Cardiac septum (tissue), 1 donor: ENCODE measurements around the gene HSPG2. TPM values are rescaled to one million over a fixed set of nuclear protein-coding genes. Genes with fewer than 3 reads are reported as not detected.
A peak's percentile ranks its signal among the peaks of the same experiment; 100 is the strongest.

Source experiments
- DNase-seq: peaks from one replicate; pipeline ENCODE4 v3.0.0-alpha.2; 2020; ENCODE audit warnings: low spot score
- intact Hi-C: fragments of 100-400 bp; cut with DNase I; formaldehyde crosslinking; loops from one replicate; pipeline ENCODE4 v1.14.0; 2022
- total RNA-seq: library from RNA; stranded (reverse); fragmentation: NEBNext Ultra II Directional; extraction: Animal tissue kit (Norgen Biotek cat#: 25700); gene quantifications from one replicate; pipeline ENCODE4 v1.2.1, GENCODE V29; 2021
- donor health status: DM: no; HTN: no; CAD: no.

HSPG2 gene
- total RNA-seq, 1 donor from 2014 or later = 506 TPM

DNA sequence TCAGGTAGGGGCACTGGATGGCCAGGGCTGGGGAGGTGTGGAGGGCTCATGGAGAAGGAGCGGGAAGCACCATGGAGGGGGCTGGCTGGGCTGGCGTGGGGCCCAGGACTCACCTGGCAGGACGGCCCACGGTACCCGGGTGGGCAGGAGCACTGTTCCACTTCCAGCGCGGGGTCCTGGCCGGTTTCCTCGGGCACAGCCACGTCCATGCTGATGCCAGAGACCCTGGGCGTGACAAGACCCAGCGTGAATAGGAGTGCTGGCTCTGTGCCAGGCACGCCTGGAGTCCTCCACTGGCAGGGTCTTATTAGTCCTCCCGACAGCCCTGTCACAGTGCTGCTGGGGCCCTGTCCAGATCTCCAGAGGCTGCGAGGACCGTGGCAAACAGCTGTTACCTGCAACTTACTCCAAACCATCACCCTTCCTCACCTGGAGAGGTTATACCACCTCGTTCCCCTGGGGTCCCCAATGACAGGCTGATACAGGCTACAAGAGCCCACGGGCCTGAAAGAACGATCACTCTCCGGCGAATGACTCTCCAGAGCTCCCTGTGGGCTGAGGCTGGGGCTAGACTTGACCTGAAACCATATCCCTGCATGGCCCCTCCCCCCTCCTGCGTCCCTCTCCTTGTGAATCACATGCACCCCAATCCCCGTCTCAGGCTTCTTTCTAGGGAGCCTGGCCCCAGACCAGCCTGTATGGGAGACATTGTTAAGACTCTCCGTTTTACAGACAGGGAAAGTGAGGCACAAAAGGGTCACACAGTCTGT lies 62.1 kb downstream of the HSPG2 start:
- no peak for DNase-seq
- intact Hi-C loops = loop anchor here (5.0 kb wide), 1 partner anchor 53 kb away; no protein-coding TSS in a partner anchor

DNA sequence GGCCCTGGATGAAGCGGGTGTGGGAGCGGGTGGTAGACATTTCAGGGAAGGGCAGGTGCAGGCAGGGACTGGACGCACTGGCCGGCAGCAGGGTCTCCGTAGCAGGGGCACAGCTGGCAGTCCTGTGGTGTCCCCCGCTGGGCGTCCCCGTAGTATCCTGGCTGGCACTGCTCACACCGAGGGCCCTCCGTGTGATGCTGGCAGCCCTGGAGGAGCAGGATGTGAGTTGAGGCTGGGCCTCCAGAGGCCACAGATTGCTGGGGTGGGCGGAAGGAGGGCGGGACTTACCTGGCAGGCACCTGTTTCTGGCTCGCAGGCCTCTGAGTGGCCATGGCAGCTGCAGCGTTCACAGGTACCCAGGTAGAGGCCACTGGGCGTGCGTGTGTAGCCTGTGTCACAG lies 62.8 kb downstream of the HSPG2 start:
- no peak for DNase-seq
- intact Hi-C loops = loop anchor here (5.0 kb wide), 1 partner anchor 52 kb away; no protein-coding TSS in a partner anchor

DNA sequence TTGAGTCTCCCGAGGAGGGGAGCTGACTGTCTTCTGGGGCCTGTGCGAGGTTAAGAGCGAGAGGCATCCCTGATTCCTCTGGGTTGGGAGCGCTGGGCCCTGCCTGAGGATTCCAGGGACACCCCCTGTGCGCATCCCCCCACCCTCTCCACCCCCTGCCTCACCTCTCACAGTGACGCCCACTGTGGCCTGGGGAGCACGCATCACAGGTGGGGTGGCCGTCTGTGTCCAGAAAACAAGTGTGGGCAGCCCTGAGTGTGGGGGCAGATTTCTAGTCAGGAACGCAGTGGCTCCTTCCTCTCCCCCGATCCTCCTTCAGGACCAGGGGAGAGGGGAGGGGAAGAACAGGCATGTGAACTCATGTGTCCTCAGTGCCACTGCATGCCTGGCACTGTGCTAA lies 63.3 kb downstream of the HSPG2 start:
- intact Hi-C loops = loop anchor here (5.0 kb wide), 1 partner anchor 51 kb away; no protein-coding TSS in a partner anchor
- DNase-seq = no peak

DNA sequence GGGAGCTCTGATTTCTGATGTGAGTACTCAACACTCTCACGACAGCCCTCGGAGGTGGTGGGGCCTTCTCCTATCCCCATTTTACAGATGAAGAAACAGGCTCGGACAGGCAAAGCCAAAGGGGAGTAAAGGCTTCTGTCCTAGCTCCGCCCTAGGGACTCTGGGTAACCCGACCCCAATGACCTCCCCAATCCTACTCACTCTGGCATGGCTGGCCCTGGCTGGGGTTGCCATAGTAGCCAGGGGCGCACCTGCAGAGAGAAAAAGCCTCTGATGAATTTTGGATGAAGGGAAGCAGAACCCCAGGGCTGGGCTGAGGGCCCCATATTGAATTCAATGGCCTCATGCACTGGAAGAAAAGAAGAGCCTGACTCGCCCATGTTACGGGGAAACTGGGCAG lies 63.9 kb downstream of the HSPG2 start:
- intact Hi-C loops = loop anchor here (5.0 kb wide), 1 partner anchor 51 kb away; no protein-coding TSS in a partner anchor
- DNase-seq = no peak

DNA sequence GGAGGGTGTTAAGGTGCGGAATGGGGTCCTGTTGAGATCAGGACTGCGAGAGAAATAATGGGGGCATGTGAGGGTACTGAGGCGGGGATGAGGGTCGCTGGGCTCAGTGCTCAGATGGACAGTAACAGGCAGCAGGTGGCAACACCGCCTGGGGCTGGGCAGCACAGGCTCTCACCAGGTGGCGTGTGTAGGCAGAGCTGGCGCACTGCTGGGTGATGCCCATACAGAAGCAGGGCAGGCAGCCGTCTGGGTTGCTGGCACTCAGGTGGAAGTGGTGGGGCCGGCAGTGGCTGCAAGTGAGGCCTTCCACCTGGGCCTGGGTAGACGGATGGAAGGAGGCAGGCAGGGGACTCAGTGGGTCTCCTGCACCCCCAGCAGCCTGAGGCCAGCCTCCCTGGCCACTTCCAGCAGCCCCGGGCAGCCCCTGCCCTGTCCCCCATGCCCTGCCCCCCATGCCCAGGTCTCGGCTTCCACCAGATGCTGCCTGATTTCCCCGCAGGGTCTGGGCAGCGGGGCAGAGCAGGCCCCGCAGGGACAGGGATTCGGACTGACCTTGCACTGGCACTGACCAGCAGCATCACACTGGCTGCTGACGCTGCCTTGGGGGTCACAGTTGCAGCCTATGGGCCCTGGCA lies 64.5 kb downstream of the HSPG2 start:
- intact Hi-C loops = loop anchor here (5.0 kb wide), 1 partner anchor 50 kb away; no protein-coding TSS in a partner anchor
- DNase-seq = no peak

DNA sequence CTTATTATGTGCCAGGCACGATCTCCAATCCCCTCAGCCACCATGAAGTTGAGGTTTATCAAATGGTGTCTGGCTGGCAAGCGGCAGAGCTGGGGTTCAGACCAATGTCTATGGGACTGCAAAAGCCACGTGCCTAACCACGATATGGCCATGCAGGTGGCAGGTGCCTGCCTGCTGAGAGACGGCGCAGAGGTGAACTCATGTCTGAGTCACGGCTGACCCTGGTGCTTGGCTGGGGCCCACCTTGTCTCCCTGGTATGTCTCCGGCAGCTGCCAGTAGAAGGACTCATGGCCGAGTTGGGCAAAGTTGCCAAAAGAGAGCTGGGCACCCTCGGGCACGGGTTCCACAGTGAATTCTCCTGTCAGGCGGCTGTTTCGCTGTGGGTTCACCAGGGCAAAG lies 65.2 kb downstream of the HSPG2 start:
- DNase-seq = no peak
- intact Hi-C loops = loop anchor here (5.0 kb wide), 1 partner anchor 50 kb away; no protein-coding TSS in a partner anchor

DNA sequence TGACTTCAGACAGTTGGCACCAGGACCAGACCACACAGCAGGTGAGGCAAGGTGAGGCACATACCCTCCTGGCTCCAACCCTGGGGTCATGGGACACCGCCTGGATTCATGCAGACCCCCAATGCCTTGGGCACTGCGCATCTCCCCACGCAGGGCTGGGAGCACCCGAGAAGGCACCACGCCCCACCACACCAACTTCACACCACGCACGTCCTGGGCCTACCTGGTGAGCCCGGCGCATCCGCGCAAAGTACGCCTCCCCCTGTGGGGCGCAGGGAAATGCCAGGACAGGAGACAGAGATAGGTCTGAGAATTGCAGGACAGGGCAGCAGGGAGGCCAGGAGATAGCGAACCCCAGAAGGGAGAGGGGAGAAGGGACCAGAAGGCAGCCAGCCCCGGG lies 66.5 kb downstream of the HSPG2 start:
- no peak for DNase-seq
- intact Hi-C loops = loop anchor here (5.0 kb wide), 1 partner anchor 48 kb away; no protein-coding TSS in a partner anchor

DNA sequence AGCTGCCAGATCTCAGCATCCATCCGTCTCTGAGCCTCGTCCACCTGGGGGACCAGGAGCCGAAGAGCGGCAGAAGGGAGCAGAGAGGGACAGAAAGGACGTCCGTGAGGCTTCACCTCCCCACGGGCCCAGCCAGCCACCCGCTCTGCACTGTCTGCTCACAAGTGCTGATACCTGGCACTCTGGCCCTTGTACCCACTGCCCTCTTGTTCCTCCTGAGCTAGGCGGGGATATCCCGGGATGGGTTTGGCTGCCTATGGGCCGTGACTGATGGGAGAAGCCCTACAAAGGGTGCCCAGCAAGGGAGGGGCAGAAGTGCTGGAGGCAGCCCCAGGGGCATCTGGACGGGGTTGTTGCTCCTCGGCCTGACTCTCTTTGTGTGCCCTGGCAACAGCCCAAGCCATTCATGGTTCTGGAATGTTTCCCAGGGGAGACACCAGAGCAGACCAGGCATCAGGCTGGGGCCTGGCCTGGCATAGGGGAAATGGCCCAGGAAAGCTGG lies 67.4 kb downstream of the HSPG2 start:
- intact Hi-C loops = loop anchor here (5.0 kb wide), 2 partner anchors 47 to 93 kb away; no protein-coding TSS in a partner anchor

DNA sequence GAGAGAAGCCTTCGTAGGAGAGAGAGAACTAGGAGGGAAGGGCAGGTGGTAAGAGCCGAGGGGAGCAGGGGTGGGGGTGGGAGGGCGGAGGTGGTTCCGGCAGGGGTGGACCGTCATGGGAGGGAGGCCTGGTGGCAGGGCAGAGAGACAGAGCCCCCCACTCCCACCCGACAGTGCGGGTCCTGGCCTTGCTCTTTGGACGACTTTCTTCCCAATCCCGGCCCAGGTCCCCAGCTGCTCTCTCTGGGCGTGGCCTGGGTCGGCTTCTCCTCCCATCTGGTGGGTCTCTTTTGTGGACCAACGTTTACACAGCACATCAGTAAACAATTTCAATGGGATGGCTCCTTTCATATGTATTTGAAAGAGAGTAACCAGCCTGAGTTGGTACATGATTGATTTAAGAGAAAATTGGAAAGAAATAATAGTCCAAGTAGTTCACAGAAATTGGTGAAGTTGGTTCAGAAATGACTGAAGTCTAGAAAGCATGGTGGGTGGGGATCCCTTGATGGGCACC lies 68.1 kb downstream of the HSPG2 start:
- intact Hi-C loops = loop anchor here (5.0 kb wide), 1 partner anchor 93 kb away; no protein-coding TSS in a partner anchor
- DNase-seq = no peak

More for the DNA sequence above, 67.4 kb downstream of the HSPG2 start:
- peak; percentile 88 for DNase-seq

DNA sequence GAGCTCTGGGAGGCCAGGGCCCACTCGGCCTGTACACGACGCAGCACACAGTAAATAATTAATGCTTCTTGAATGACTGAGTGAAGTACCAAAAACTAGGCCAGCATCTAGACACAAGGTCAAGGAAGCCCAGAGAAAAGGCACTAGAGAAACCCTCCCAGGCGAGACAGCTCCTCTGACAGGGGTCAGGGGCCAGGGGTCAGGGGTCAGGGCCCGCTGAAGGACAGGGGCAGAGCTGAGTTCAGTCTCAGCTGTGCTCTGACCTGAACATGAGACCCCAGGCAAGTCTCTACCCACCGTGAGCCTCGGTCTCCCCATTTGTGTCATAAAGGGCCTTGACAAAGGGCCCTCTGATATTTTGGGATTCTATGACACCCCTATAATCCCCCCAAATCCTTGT lies 68.6 kb downstream of the HSPG2 start:
- intact Hi-C loops = loop anchor here (5.0 kb wide), 1 partner anchor 94 kb away; no protein-coding TSS in a partner anchor
- DNase-seq = no peak

DNA sequence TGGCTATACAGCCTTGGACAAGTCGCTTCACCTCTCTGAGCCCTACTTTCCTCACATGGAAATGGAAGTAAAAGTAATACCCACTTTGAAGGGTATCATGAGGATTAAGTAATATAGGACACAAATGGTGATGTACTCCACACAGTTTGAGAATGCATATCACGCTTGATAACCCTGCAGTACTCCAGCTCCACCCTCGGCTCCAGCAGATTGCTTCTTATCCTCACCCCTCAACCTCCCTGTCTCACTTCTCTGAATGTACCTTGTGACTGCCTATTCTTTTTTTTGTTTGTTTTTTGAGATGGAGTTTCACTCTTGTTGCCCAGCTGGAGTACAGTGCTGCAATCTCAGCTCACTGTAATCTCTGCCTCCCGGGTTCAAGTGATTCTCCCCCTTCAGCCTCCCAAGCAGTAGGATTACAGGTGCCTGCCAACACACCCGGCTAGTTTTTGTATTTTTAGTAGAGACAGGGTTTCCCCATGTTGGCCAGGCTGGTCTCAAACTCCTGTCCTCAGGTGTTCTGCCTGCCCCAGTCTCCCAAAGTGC lies 69.6 kb downstream of the HSPG2 start:
- DNase-seq = no peak
- intact Hi-C loops = loop anchor here (5.0 kb wide), 1 partner anchor 95 kb away; no protein-coding TSS in a partner anchor

DNA sequence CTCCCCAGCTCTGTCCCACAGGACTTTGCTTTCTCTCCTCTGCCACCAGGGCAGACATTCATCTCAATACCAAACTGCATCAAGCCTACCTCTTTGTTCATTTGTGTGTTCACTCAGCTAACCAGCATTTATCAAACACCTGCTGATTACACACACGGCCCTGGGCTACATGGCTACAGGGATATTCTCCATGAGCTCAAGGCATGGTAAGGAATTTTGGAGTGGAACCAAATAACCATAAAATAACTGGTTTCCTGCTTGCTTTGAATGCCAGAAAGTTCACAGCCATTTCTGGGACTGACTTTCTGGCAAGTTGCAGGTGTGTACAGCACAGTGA lies 70.4 kb downstream of the HSPG2 start:
- no peak for DNase-seq
- intact Hi-C loops = loop anchor here (5.0 kb wide), 1 partner anchor 96 kb away; no protein-coding TSS in a partner anchor

DNA sequence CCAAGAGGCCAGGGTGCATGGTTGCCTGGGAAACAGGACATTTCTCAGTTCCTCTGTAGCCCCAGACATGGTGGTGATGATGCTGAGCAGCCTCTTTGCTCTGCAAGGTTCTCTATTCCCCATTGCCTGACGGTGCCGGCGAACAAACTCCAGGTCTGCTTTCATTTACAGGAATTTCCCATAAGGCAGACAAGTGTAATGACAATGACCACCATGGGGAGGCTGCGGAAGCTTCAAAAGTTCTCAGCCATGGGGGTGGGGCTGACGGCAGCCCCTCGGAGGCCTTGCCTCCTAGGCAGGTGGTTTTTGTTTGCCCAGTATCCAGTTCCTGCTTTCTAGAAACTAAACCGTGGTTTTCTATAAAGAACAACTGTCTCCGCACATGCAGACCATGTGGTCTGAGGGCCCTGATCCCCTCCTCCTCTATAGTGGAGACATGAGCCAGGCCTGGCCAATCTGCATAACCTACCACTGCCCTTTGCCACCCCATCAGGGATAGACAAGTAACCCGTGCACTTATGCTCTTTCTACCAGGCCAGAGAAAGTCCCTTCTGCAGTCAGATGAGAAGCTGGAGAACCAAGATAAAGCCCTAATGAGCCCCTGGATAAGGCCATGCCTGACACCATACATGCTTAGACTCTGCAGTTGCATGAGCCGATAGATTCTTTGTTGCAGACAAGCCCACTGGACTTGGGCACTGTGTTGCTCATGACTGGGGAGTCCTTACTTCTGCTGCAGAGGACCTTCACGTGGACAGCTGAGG lies 71.0 kb downstream of the HSPG2 start:
- DNase-seq = no peak
- intact Hi-C loops = loop anchor here (5.0 kb wide), 1 partner anchor 96 kb away; no protein-coding TSS in a partner anchor

DNA sequence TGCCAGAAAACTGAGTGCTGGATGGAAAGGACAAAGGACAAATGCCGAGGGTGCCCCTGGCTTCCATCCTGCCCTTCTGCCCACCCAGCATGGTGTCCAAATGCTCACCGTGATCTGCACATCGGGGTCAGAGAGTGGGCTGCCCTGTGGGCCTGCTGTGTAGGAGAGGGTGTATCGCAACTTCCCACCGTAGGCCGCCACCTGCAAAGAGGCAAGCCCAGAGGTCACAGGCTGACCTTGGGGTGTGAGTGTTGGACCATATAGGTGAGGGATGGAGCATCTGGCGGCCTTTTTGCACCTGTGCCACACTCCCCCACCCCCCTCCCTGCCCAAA lies 71.5 kb downstream of the HSPG2 start:
- intact Hi-C loops = loop anchor here (5.0 kb wide), 1 partner anchor 97 kb away; no protein-coding TSS in a partner anchor
- no peak for DNase-seq

DNA sequence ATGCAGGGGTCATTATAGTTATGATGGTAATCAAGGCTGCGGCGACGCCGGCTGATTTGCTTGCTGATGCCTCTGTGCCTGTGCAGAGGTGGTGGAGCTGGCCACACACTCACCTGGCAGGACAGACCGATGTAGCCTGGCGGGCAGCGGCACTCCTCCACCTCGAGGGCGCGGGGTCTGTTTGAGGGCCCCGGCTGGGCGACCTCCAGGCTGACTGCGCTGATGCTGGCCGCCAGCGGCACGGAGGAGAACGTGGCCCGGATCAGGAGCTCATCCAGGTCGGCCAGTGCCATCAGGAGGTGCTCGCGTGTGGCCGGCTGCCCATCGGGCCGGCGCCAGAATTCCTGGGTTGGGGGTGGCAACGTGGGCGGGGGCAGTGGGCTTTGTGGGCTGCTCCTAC lies 72.4 kb downstream of the HSPG2 start:
- DNase-seq = no peak
- intact Hi-C loops = loop anchor here (5.0 kb wide), 1 partner anchor 98 kb away; no protein-coding TSS in a partner anchor

DNA sequence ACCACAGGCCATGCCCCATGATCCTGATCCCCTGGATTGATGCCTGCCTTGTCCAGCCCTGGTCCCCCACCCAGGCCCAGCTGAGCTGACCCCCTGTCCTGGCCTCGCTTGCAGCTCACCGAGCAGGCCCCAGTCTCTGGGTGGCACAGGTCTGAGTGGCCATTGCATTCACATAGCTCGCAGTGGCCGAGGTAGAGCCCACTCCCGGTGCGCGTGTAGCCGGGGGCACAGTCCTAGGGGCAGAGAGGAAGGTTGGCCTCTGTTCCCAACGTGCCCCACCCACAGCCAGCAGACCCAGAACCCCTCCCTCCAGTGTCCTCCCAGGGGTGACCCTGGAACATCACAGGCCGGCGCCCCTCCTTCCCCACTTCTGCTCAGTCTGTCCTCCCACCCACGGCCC lies 73.1 kb downstream of the HSPG2 start:
- DNase-seq = no peak
- intact Hi-C loops = no loop called here

DNA sequence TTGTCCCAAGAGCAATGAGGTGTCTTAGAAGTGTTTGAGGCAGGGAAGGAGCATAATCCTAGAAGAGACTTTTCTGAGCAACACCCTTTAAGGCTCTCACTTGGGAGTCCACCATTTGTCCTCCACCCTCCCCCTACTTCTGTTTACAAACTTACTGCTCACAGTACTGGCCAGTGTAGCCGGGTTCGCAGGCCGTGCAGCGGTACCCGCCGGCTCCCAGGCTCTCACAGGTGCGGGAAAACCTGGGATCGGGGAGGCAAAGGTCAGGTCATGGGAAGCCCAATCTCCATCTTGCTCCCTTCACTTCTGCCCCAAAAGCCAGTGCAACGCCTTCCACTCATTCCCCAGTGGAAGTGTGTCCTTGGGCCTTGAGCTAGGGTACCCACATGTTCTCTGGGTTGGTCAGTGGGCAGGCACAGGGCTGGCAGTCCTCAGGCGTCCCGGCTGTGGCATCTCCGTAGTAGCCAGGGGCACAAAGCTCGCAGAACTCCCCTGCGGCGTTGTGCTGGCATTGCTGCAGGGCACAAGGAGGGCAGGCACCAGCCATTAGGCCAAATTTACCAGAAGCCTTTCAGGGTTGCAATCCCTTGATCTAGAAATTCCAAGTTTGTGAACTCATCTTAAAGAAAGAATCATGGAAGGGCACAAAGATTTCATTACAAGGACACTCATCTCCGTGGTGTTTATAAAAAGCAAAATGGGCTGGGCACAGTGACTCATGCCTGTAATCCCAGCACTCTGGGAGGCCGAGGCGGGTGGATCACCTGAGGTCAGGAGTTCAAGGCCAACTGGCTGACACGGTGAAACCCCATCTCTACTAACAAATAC lies 75.3 kb downstream of the HSPG2 start:
- intact Hi-C loops = no loop called here
- DNase-seq = no peak

DNA sequence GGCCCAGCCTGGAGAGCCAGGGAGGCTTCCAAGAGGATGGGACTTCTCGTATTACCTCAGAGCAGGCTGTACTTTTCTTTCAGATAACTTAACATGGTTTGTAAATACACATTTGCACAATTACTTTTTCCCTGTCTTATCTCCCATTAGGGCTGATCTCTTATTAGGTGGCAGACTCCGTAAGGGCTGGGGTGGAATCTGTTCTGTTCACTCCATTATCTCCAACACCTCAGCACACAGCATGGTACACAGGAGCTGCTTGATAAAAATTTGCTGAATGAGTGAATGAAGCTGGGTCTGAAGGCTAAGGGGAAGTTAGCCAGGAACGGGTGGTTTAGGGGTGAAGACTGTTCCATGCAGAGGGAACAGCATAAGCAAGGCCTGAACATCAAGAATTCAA lies 76.1 kb downstream of the HSPG2 start:
- intact Hi-C loops = no loop called here
- DNase-seq = no peak
